Measurements from ENCODE around the gene CYTH2.

CYTH2 gene

GRCh38 chr19:48444936-48445200 is 24.3 kb upstream of the CYTH2 start:
- Histone ChIP-seq H3K4me3 (ENCODE audit: low read length) (peak overlapping the region; percentile 83), H3K4me2 (ENCODE audit: low read length) (peak overlapping the region; percentile 70), H3K9me3 (ENCODE audit: insufficient read depth, low read length) (no peaks in the 10 kb centered on the region), H3K27me3 (ENCODE audit: low read depth, low read length) (no peaks in the 10 kb centered on the region), H3K4me1 (ENCODE audit: low read length) (peaks cover 14% of the 10 kb centered on the region), H3K36me3 (replicated peaks; ENCODE audit: low read depth, low read length) (peaks cover 17% of the 10 kb centered on the region), H3K27ac (ENCODE audit: low read length) (peak overlapping the region; percentile 65), H3K9ac (ENCODE audit: low read length) (peak overlapping the region; percentile 84), H2AFZ (ENCODE audit: low read depth, low read length) (peak overlapping the region; percentile 58), H3K79me2 (ENCODE audit: low read length) (peaks cover 30% of the 10 kb centered on the region), H4K20me1 (ENCODE audit: insufficient read depth, low read length) (no peaks in the 10 kb centered on the region)
- TF ChIP-seq EZH2phosphoT487 (IDR thresholded peaks at IDR 0.05; ENCODE audit: low read depth) (no peak), CTCF (IDR thresholded peaks at IDR 0.05; ENCODE audit: low read depth, low read length) (no peak)

- Histone ChIP-seq H3K27me3 (ENCODE audit: low read depth, low read length) (no peaks in the 10 kb centered on the region), H3K27ac (ENCODE audit: low read length) (peak overlapping the region; percentile 65), H3K4me1 (ENCODE audit: low read length) (peaks cover 14% of the 10 kb centered on the region), H3K79me2 (ENCODE audit: low read length) (peaks cover 30% of the 10 kb centered on the region), H3K4me2 (ENCODE audit: low read length) (peak overlapping the region; percentile 70), H4K20me1 (ENCODE audit: insufficient read depth, low read length) (no peaks in the 10 kb centered on the region), H2AFZ (ENCODE audit: low read depth, low read length) (peak overlapping the region; percentile 58), H3K9ac (ENCODE audit: low read length) (peak overlapping the region; percentile 84), H3K36me3 (replicated peaks; ENCODE audit: low read depth, low read length) (peaks cover 19% of the 10 kb centered on the region), H3K9me3 (ENCODE audit: insufficient read depth, low read length) (no peaks in the 10 kb centered on the region), H3K4me3 (ENCODE audit: low read length) (peak overlapping the region; percentile 83)
- no peak for TF ChIP-seq EZH2phosphoT487 (IDR thresholded peaks at IDR 0.05; ENCODE audit: low read depth)
- TF ChIP-seq CTCF (IDR thresholded peaks at IDR 0.05; ENCODE audit: low read depth, low read length) = peak; percentile 40
These were observed 23.9 kb upstream of the CYTH2 start for GRCh38 chr19:48445256-48445605.

- Histone ChIP-seq H3K9ac (ENCODE audit: low read length) (peak within 1 kb of the TSS; percentile 84), H3K27me3 (ENCODE audit: low read depth, low read length) (no peaks in the 10 kb centered on the region), H4K20me1 (ENCODE audit: insufficient read depth, low read length) (no peaks in the 10 kb centered on the region), H3K4me2 (ENCODE audit: low read length) (peak within 1 kb of the TSS; percentile 70), H3K4me1 (ENCODE audit: low read length) (peaks cover 14% of the 10 kb centered on the region), H3K79me2 (ENCODE audit: low read length) (peaks cover 35% of the 10 kb centered on the region), H3K4me3 (ENCODE audit: low read length) (peak within 1 kb of the TSS; percentile 83), H2AFZ (ENCODE audit: low read depth, low read length) (peak within 1 kb of the TSS; percentile 60), H3K9me3 (ENCODE audit: insufficient read depth, low read length) (no peaks in the 10 kb centered on the region), H3K27ac (ENCODE audit: low read length) (peak within 1 kb of the TSS; percentile 65), H3K36me3 (replicated peaks; ENCODE audit: low read depth, low read length) (peaks cover 26% of the 10 kb centered on the region)
- TF ChIP-seq EZH2phosphoT487 (IDR thresholded peaks at IDR 0.05; ENCODE audit: low read depth) (no peak), CTCF (IDR thresholded peaks at IDR 0.05; ENCODE audit: low read depth, low read length) (peak; percentile 10; the same call in 1 of the 2 replicates)
These were observed 23.3 kb upstream of the CYTH2 start, which contains the start of gene GRWD1 for GRCh38 chr19:48445606-48446481. Gene GRWD1 (plus strand): TSS chr19:48445983. CDS start chr19:48446006, 23 bp downstream.

- Histone ChIP-seq H3K79me2 (ENCODE audit: low read length) (peaks cover 42% of the 10 kb centered on the region), H3K27ac (ENCODE audit: low read length) (peak overlapping the region; percentile 65), H3K9ac (ENCODE audit: low read length) (peak overlapping the region; percentile 84), H2AFZ (ENCODE audit: low read depth, low read length) (no peak overlapping the region), H3K27me3 (ENCODE audit: low read depth, low read length) (no peaks in the 10 kb centered on the region), H3K9me3 (ENCODE audit: insufficient read depth, low read length) (no peaks in the 10 kb centered on the region), H3K4me2 (ENCODE audit: low read length) (peak overlapping the region; percentile 70), H4K20me1 (ENCODE audit: insufficient read depth, low read length) (no peaks in the 10 kb centered on the region), H3K4me3 (ENCODE audit: low read length) (peak overlapping the region; percentile 83), H3K4me1 (ENCODE audit: low read length) (peaks cover 14% of the 10 kb centered on the region), H3K36me3 (replicated peaks; ENCODE audit: low read depth, low read length) (peaks cover 33% of the 10 kb centered on the region)
- TF ChIP-seq CTCF (IDR thresholded peaks at IDR 0.05; ENCODE audit: low read depth, low read length) (no peak), EZH2phosphoT487 (IDR thresholded peaks at IDR 0.05; ENCODE audit: low read depth) (no peak)
These were observed 22.6 kb upstream of the CYTH2 start for GRCh38 chr19:48446579-48446978.
